Tibial nerve (tissue), 4 donors: ENCODE data around the gene FRMD3. TPM values are rescaled to one million over a fixed set of nuclear protein-coding genes. Genes with fewer than 3 reads are reported as not detected.
"Not testable (repeated sequence)": the region's sequence is repeated elsewhere in the genome, so short reads cannot be mapped to it uniquely, and the experiment has no call there.

ENCODE experiments used
- DNase-seq, 2 donors: peaks; one replicate each; pipeline ENCODE4 v3.0.0-alpha.2; 2019; ENCODE audit warnings: low spot score in 2 of 2
- H3K27ac ChIP-seq, 4 donors: fragments of 200-600 bp; sonication (generic) in 3 of 4; one replicate each; pipeline ENCODE4 v1.5.1; 2017 to 2019; ENCODE audit warnings: mild to moderate bottlenecking in 1 of 4
- H3K27me3 ChIP-seq, 2 donors: fragments of 200-600 bp; sonication (generic) in 1 of 2; one replicate each; pipeline versions ENCODE4 v1.5.1 to v1.6.0; 2017 to 2019
- H3K36me3 ChIP-seq, 3 donors: fragments of 200-600 bp; sonication (generic); one replicate each; pipeline ENCODE4 v1.5.1; 2018 to 2019
- H3K4me1 ChIP-seq, 4 donors: fragments of 200-600 bp; sonication (generic) in 3 of 4; one replicate each; pipeline ENCODE4 v1.5.1; 2017 to 2019
- H3K4me3 ChIP-seq, 4 donors: fragments of 200-600 bp; sonication (generic) in 3 of 4; one replicate each; pipeline ENCODE4 v1.5.1; 2017 to 2019; ENCODE audit warnings: mild to moderate bottlenecking in 1 of 4, moderate library complexity in 1 of 4
- H3K9me3 ChIP-seq, 4 donors: fragments of 200-600 bp; sonication (generic) in 3 of 4; one replicate each; pipeline ENCODE4 v1.5.1; 2017 to 2019
- CTCF ChIP-seq, 5 experiments: fragments of 200-600 bp in 3 of 5; fragments of 450-650 bp in 2 of 5; sonication (generic) in 3 of 5; IDR thresholded peaks; one replicate each; pipeline ENCODE4 v1.5.1; 2016 to 2019; ENCODE audit warnings: antibody characterized with exemption in 5 of 5, mild to moderate bottlenecking in 3 of 5, moderate library complexity in 2 of 5
- EP300 ChIP-seq, 2 donors: sonication (generic); formaldehyde crosslinking; IDR thresholded peaks; one replicate each; pipeline ENCODE4 v1.6.1; 2017; ENCODE audit warnings: antibody characterized with exemption in 2 of 2, mild to moderate bottlenecking in 1 of 2
- POLR2A ChIP-seq, 2 donors: fragments of 450-650 bp; IDR thresholded peaks; one replicate each; pipeline ENCODE4 v1.6.1; 2017; ENCODE audit warnings: antibody characterized with exemption in 2 of 2, mild to moderate bottlenecking in 2 of 2, moderate library complexity in 2 of 2
- WGBS, 2 donors: methylation state at CpG; one replicate each; pipeline ENCODE4 v1.1.5; 2018; 5-methylcytosine and 5-hydroxymethylcytosine counted together
- total RNA-seq, 4 donors: library from RNA; depleted of rRNA; stranded (reverse); fragments of >200 nt; gene quantifications; one replicate each; pipeline ENCODE4 v1.1.0, GENCODE V29; 2016

Gene FRMD3
- total RNA-seq, 4 donors from 2014 or later = 31.2 to 44.0 (median 34.5) TPM

- TF ChIP-seq POLR2A (IDR thresholded peaks at IDR 0.05) = no peak
- TF ChIP-seq CTCF (IDR thresholded peaks at IDR 0.05) = no peak
- no peak for TF ChIP-seq EP300 (IDR thresholded peaks at IDR 0.05)
- Histone ChIP-seq H3K4me3 (no peak overlapping the region), H3K4me1 (peaks cover 0 to 24% (median 7%) of the 10 kb centered on the region in 4 donors), H3K36me3 (no peaks in the 10 kb centered on the region), H3K27me3 (no peaks in the 10 kb centered on the region), H3K27ac (no peak overlapping the region), H3K9me3 (no peaks in the 10 kb centered on the region)
- DNase-seq = no peak
Observed at GRCh38 chr9:83362341-83362995, 175.7 kb downstream of the FRMD3 start.

GRCh38 chr9:83359039-83359438, 179.2 kb downstream of the FRMD3 start:
- Histone ChIP-seq H3K4me1 (no peaks in the 10 kb centered on the region), H3K27ac (no peak overlapping the region), H3K36me3 (no peaks in the 10 kb centered on the region), H3K9me3 (no peaks in the 10 kb centered on the region), H3K27me3 (no peaks in the 10 kb centered on the region), H3K4me3 (no peak overlapping the region)
- TF ChIP-seq CTCF (IDR thresholded peaks at IDR 0.05) (no peak), EP300 (IDR thresholded peaks at IDR 0.05) (no peak), POLR2A (IDR thresholded peaks at IDR 0.05) (no peak)
- 72 to 74% methylated on average over 3 of the region's 3 CpGs for WGBS, 2 donors
- no peak for DNase-seq

GRCh38 chr9:83358493-83358892, 179.7 kb downstream of the FRMD3 start:
- not testable (repeated sequence) for H3K27me3 ChIP-seq, H3K4me3 ChIP-seq, H3K36me3 ChIP-seq, H3K4me1 ChIP-seq, H3K27ac ChIP-seq, H3K9me3 ChIP-seq, DNase-seq
- 97 to 98% methylated on average over 4 of the region's 4 CpGs for WGBS, 2 donors

- no peak overlapping the region for H3K27ac ChIP-seq
- 47 to 51% methylated on average over 2 of the region's 2 CpGs for WGBS, 2 donors
- no peaks in the 10 kb centered on the region for H3K9me3 ChIP-seq
- no peak for DNase-seq
- H3K4me3 ChIP-seq = no peak overlapping the region
- no peak for TF ChIP-seq EP300 (IDR thresholded peaks at IDR 0.05)
- no peak for TF ChIP-seq POLR2A (IDR thresholded peaks at IDR 0.05)
- no peak for TF ChIP-seq CTCF (IDR thresholded peaks at IDR 0.05)
- no peaks in the 10 kb centered on the region for H3K27me3 ChIP-seq
- no peaks in the 10 kb centered on the region for H3K4me1 ChIP-seq
- H3K36me3 ChIP-seq = no peaks in the 10 kb centered on the region
Observed at GRCh38 chr9:83355729-83356151, 182.5 kb downstream of the FRMD3 start.

GRCh38 chr9:83355024-83355444, 183.2 kb downstream of the FRMD3 start:
- WGBS, 2 donors = 74 to 81% methylated on average over 4 of the region's 4 CpGs
- DNase-seq = no peak
- Histone ChIP-seq H3K27ac (no peak overlapping the region), H3K9me3 (no peaks in the 10 kb centered on the region), H3K27me3 (no peaks in the 10 kb centered on the region), H3K36me3 (no peaks in the 10 kb centered on the region), H3K4me1 (peaks cover 0 to 1% (median 0%) of the 10 kb centered on the region in 4 donors), H3K4me3 (no peak overlapping the region)
- TF ChIP-seq CTCF (IDR thresholded peaks at IDR 0.05) = no peak
- TF ChIP-seq POLR2A (IDR thresholded peaks at IDR 0.05) = no peak
- no peak for TF ChIP-seq EP300 (IDR thresholded peaks at IDR 0.05)
